Esophagus (tissue), 2 donors: ENCODE results near the gene TPRG1. TPM values are rescaled to one million over a fixed set of nuclear protein-coding genes. Genes with fewer than 3 reads are reported as not detected.

Source experiments
- H3K27ac ChIP-seq, 2 donors: one replicate each; pipeline ENCODE4 v1.5.1; 2013; ENCODE audit warnings: low read depth in 2 of 2, mild to moderate bottlenecking in 2 of 2, inconsistent platforms in 1 of 2, low read length in 1 of 2, moderate library complexity in 1 of 2
- H3K27me3 ChIP-seq, 2 donors: one replicate each; pipeline ENCODE4 v1.6.1; 2013; ENCODE audit warnings: low read length in 2 of 2, control low read depth in 1 of 2, mild to moderate bottlenecking in 1 of 2; ENCODE audit not compliant: insufficient read depth in 2 of 2, control insufficient read depth in 1 of 2
- H3K36me3 ChIP-seq, 2 donors: one replicate each; pipeline ENCODE4 v1.6.1; 2013; ENCODE audit warnings: low read length in 1 of 2; ENCODE audit not compliant: control insufficient read depth in 2 of 2, insufficient read depth in 2 of 2
- H3K4me1 ChIP-seq, 2 donors: one replicate each; pipeline ENCODE4 v1.6.1; 2013; ENCODE audit warnings: low read length in 1 of 2; ENCODE audit not compliant: control insufficient read depth in 2 of 2, insufficient read depth in 2 of 2
- H3K4me3 ChIP-seq, 2 donors: one replicate each; pipeline ENCODE4 v1.5.1; 2013; ENCODE audit warnings: low read length in 2 of 2, mild to moderate bottlenecking in 2 of 2, low read depth in 1 of 2, moderate library complexity in 1 of 2
- H3K9me3 ChIP-seq, 2 donors: one replicate each; pipeline ENCODE4 v1.6.1; 2013; ENCODE audit warnings: mild to moderate bottlenecking in 2 of 2, low read depth in 1 of 2, low read length in 1 of 2, moderate library complexity in 1 of 2; ENCODE audit not compliant: control insufficient read depth in 2 of 2, insufficient read depth in 1 of 2
- WGBS, 2 donors: extraction: QIAGEN DNeasy Blood & Tissue Kit; methylation state at CpG; one replicate each; pipeline ENCODE4 v1.1.7; 2013; 5-methylcytosine and 5-hydroxymethylcytosine counted together
- polyA plus RNA-seq, 2 donors: library from polyadenylated mRNA; stranded (reverse); fragments of 200-250 nt; gene quantifications; one replicate each; pipeline ENCODE4 v1.2.3, GENCODE V29; 2013
- donor health status: healthy with polysubstance abuse.
- donor health status: Bipolar disorder and iron deficiency.

TPRG1 gene
- polyA plus RNA-seq: 10 to 100 TPM; 50.3 to 61.0 TPM

- Histone ChIP-seq H3K4me3 (peak within 1 kb of the TSS; percentile 19 to 49), H3K4me1 (no peaks in the 10 kb centered on the region), H3K36me3 (no peaks in the 10 kb centered on the region), H3K27ac (peak within 1 kb of the TSS; percentile 86 to 92), H3K27me3 (no peaks in the 10 kb centered on the region), H3K9me3 (no peaks in the 10 kb centered on the region)
- WGBS, 2 donors: 43 to 63% methylated on average over 1 of the region's 1 CpG
Measured at GRCh38 chr3:189171707-189172106, at the start of gene TPRG1. Gene TPRG1, plus strand, starts transcription at chr3:189171971. Its CDS starts 35,414 bp downstream, at chr3:189207385.

- Histone ChIP-seq H3K27me3 (no peaks in the 10 kb centered on the region), H3K27ac (no peak overlapping the region), H3K4me3 (no peak overlapping the region), H3K9me3 (no peaks in the 10 kb centered on the region), H3K36me3 (no peaks in the 10 kb centered on the region), H3K4me1 (no peaks in the 10 kb centered on the region)
- 46% methylated on average over 2 of the region's 2 CpGs for WGBS, 2 donors
Measured at GRCh38 chr3:189122110-189122509, 49.7 kb upstream of the TPRG1 start.

- Histone ChIP-seq H3K4me1 (no peaks in the 10 kb centered on the region), H3K4me3 (no peak overlapping the region), H3K9me3 (no peaks in the 10 kb centered on the region), H3K27me3 (no peaks in the 10 kb centered on the region), H3K27ac (no peak overlapping the region), H3K36me3 (no peaks in the 10 kb centered on the region)
- 31 to 53% methylated on average over 5 of the region's 5 CpGs for WGBS, 2 donors
Measured at GRCh38 chr3:189122526-189123205, 49.1 kb upstream of the TPRG1 start.

- 30 to 31% methylated on average over 11 of the region's 11 CpGs for WGBS, 2 donors
- Histone ChIP-seq H3K36me3 (no peaks in the 10 kb centered on the region), H3K27me3 (no peaks in the 10 kb centered on the region), H3K4me1 (no peaks in the 10 kb centered on the region), H3K9me3 (no peaks in the 10 kb centered on the region), H3K27ac (peak overlapping the region in 1 of 2 donors; percentile 52), H3K4me3 (no peak overlapping the region)
Measured at GRCh38 chr3:189123595-189124387, 48.0 kb upstream of the TPRG1 start.

- H3K36me3 ChIP-seq: no peaks in the 10 kb centered on the region
- H3K27me3 ChIP-seq: no peaks in the 10 kb centered on the region
- H3K9me3 ChIP-seq: no peaks in the 10 kb centered on the region
- H3K4me1 ChIP-seq: no peaks in the 10 kb centered on the region
- no peak overlapping the region for H3K4me3 ChIP-seq
- H3K27ac ChIP-seq: peak overlapping the region; percentile 52 to 55
- 29 to 44% methylated on average over 9 of the region's 9 CpGs for WGBS, 2 donors
Measured at GRCh38 chr3:189132231-189132671, 39.5 kb upstream of the TPRG1 start.

- Histone ChIP-seq H3K9me3 (no peaks in the 10 kb centered on the region), H3K27me3 (no peaks in the 10 kb centered on the region), H3K4me3 (no peak overlapping the region), H3K36me3 (no peaks in the 10 kb centered on the region), H3K4me1 (no peaks in the 10 kb centered on the region), H3K27ac (peak overlapping the region in 1 of 2 donors; percentile 24)
- 76 to 91% methylated on average over 2 of the region's 2 CpGs for WGBS, 2 donors
Measured at GRCh38 chr3:189132839-189133238, 38.9 kb upstream of the TPRG1 start.

GRCh38 chr3:189133768-189134167 is 38.0 kb upstream of the TPRG1 start:
- no peak overlapping the region for H3K27ac ChIP-seq
- H3K36me3 ChIP-seq: no peaks in the 10 kb centered on the region
- no peaks in the 10 kb centered on the region for H3K27me3 ChIP-seq
- H3K4me3 ChIP-seq: no peak overlapping the region
- H3K4me1 ChIP-seq: no peaks in the 10 kb centered on the region
- no peaks in the 10 kb centered on the region for H3K9me3 ChIP-seq

- H3K27ac ChIP-seq: no peak overlapping the region
- no peaks in the 10 kb centered on the region for H3K9me3 ChIP-seq
- 95 to 97% methylated on average over 4 of the region's 4 CpGs for WGBS, 2 donors
- H3K36me3 ChIP-seq: peaks cover 0 to 2% of the 10 kb centered on the region in 2 donors
- no peaks in the 10 kb centered on the region for H3K4me1 ChIP-seq
- H3K4me3 ChIP-seq: no peak overlapping the region
- H3K27me3 ChIP-seq: no peaks in the 10 kb centered on the region
Measured at GRCh38 chr3:189137416-189137815, 34.4 kb upstream of the TPRG1 start.

- Histone ChIP-seq H3K36me3 (peaks cover 0 to 2% of the 10 kb centered on the region in 2 donors), H3K27me3 (no peaks in the 10 kb centered on the region), H3K27ac (no peak overlapping the region), H3K4me3 (no peak overlapping the region), H3K9me3 (no peaks in the 10 kb centered on the region), H3K4me1 (no peaks in the 10 kb centered on the region)
- 72 to 76% methylated on average over 9 of the region's 9 CpGs for WGBS, 2 donors
Measured at GRCh38 chr3:189138901-189139610, 32.7 kb upstream of the TPRG1 start.
